ENCODE data around the gene SLC37A2.
"Not testable (repeated sequence)": the region's sequence is repeated elsewhere in the genome, so short reads cannot be mapped to it uniquely, and the experiment has no call there.

SLC37A2 gene

GRCh38 chr11:125085301-125086081 is 22.4 kb downstream of the SLC37A2 start:
- no peak for FAIRE-seq

GRCh38 chr11:125086633-125087296 is 23.7 kb downstream of the SLC37A2 start:
- FAIRE-seq = no peak

- FAIRE-seq = no peak
These were observed 25.0 kb downstream of the SLC37A2 start for GRCh38 chr11:125088123-125088522.

GRCh38 chr11:125088576-125089455 is 25.7 kb downstream of the SLC37A2 start:
- no peak for FAIRE-seq

- FAIRE-seq = not testable (repeated sequence)
These were observed 26.4 kb downstream of the SLC37A2 start for GRCh38 chr11:125089481-125089880.

GRCh38 chr11:125090151-125090550 is 27.0 kb downstream of the SLC37A2 start:
- FAIRE-seq = not testable (repeated sequence)

- FAIRE-seq = no peak
These were observed 27.7 kb downstream of the SLC37A2 start for GRCh38 chr11:125090816-125091215.

- peak; percentile 83 for FAIRE-seq
These were observed 28.3 kb downstream of the SLC37A2 start for GRCh38 chr11:125091247-125091876.

GRCh38 chr11:125091877-125092664 is 29.0 kb downstream of the SLC37A2 start:
- FAIRE-seq = no peak

- FAIRE-seq = no peak
These were observed 29.6 kb downstream of the SLC37A2 start for GRCh38 chr11:125092669-125093068.

GRCh38 chr11:125093502-125093901 is 30.4 kb downstream of the SLC37A2 start:
- no peak for FAIRE-seq

- no peak for FAIRE-seq
These were observed 31.6 kb downstream of the SLC37A2 start for GRCh38 chr11:125094731-125095130.

- FAIRE-seq = no peak
These were observed 37.0 kb downstream of the SLC37A2 start for GRCh38 chr11:125100136-125100535.

- no peak for FAIRE-seq
These were observed 38.5 kb downstream of the SLC37A2 start for GRCh38 chr11:125101596-125101995.

GRCh38 chr11:125102025-125102424 is 38.9 kb downstream of the SLC37A2 start:
- no peak for FAIRE-seq

- FAIRE-seq = no peak
These were observed 39.4 kb downstream of the SLC37A2 start for GRCh38 chr11:125102510-125102909.

GRCh38 chr11:125105926-125106325 is 42.8 kb downstream of the SLC37A2 start:
- peak; percentile 51 for FAIRE-seq

GRCh38 chr11:125108469-125108868 is 45.4 kb downstream of the SLC37A2 start:
- FAIRE-seq = no peak

GRCh38 chr11:125110506-125110905 is 47.4 kb downstream of the SLC37A2 start:
- FAIRE-seq = no peak

GRCh38 chr11:125111001-125111342 is 47.9 kb downstream of the SLC37A2 start:
- FAIRE-seq = no peak

- peak; percentile 98 for FAIRE-seq
These were observed 48.5 kb downstream of the SLC37A2 start, which contains the start of gene TMEM218 for GRCh38 chr11:125111343-125112207. TSS of gene TMEM218 (minus strand) at chr11:125111626. CDS start at chr11:125102241, 9,385 bp downstream.
